Stimulated activated CD8-positive, alpha-beta memory T cell treated with anti-CD3 and anti-CD28 coated beads, Interleukin-12 subunit alpha, Interleukin-12 subunit beta, amount 100 ng/mL, for 4 hours (primary cell): ENCODE measurements around the gene SMIM36.
"Not testable (repeated sequence)": the region's sequence is repeated elsewhere in the genome, so short reads cannot be mapped to it uniquely, and the experiment has no call there.

ENCODE experiments used
- DNase-seq: peaks from one replicate; pipeline ENCODE4 v3.0.0-alpha.2; 2020; ENCODE audit warnings: low read depth

SMIM36 gene

DNA sequence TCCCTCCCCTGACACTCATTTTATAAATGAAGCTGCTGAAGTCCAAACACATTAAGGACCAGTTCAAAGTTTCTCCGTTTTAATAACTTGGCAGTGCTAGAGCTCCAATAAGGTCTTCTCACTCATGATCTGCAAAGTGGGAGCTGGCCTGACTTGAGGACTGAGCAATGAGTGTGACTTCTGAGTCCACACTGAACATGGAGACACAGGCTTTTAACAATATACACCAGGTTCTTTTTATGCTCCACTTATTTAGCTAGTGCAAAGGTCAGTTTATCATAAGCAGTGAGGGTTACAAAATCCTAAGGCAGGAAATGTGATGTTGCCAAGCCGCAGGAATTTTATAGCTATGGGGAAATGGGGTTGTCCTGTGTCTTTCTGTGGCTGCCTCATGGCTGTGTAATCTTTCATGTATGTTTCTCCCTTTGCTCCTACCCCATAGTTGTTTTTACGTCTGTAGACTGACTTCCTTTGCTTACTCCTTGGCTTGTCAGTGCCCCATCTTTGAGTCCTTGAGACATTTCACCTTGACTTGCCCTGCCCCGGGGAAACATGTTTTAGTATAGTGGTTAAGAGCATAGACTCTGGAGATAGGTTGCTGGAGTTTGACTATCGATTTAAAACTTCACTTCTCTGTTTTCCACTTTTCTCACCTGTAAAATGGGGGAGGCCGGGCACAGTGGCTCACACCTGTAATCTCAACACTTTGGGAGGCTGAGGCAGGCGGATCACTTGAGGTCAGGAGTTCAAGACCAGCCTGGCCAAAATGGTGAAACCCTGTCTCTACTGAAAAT lies 77.4 kb downstream of the SMIM36 start:
- DNase-seq = no peak

DNA sequence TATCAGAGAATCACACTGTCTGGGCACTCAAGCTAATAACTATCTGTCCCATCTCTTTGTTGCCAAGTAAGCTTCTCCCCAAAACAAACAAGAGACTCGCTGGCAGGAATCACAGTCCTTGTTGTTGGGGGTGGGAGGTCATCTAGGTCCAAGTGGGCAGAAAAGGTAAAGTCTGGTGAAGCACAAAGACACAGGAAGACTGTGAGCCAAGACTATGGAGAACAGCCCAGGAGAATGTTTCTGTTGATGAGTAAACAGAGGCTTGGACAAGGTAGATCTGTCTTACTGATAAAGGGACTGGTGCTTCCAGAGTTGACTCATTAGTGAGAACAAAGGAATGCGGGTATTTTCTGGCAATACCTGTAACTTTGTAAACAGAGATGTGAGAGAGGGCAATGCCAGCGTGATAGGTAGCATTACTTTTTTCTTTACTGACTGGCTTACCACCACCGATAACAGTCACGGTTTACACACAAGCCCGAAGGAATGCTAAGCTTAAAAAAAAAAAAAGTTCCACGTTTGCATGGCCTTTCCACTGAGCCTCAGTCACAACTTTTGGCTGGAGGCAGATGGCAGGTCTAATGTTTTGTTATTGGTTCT lies 78.1 kb downstream of the SMIM36 start:
- DNase-seq = no peak

DNA sequence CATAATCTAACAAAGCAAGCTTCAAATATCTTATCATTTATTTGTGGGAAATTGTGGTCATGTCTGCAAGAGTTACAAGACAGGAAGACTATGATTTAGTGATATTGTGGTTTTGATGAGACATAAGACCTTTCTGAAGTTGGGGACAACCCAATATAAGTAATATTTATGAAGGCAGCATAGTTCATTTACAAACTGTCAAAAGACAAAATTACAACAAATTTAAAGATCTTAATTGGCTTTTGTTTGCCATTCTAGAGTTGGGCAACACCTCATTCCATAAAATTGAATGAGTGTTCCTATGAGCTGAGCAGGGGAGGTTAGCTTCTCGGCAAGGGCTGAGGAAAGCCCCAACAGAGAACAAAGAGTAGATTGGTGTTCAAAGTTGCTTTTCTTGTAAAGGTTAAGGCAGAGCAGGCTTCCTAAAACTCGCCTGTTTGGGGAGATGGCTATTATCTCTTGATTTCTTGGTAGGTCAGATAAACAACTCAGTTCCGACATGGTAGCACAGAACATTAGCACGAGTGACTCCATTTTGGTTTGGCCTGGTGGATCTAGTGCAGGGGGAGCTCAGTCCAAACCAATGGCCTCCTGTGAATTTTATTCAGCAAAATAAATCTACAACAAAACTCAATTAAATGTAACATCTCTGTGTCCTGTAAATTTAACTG lies 78.8 kb downstream of the SMIM36 start:
- DNase-seq = no peak

DNA sequence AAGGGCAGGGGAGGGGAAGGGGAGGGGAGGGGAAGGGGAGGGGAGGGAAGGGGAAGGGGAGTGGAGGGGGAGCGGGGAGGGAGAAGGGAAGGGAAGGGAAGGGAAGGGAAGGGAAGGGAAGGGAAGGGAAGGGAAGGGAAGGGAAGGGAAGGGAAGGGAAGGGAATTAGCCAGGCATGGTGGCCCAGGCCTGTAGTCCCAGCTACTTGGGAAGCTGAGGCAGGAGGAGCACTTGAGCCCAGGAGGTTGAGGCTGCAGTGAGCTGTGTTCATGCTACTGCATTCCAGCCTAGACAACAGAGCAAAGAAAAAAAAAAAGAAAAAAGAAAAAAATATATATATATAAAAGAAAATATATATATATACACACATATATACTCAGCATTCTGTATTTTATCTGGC lies 79.3 kb downstream of the SMIM36 start:
- DNase-seq = not testable (repeated sequence)

- DNase-seq = no peak
These were observed 80.5 kb downstream of the SMIM36 start for GRCh38 chr17:55430541-55431288.

- DNase-seq = no peak
These were observed 83.7 kb downstream of the SMIM36 start for GRCh38 chr17:55427587-55427882.

- DNase-seq = no peak
These were observed 84.2 kb downstream of the SMIM36 start for GRCh38 chr17:55426851-55427586.

GRCh38 chr17:55424893-55425540 lies 86.2 kb downstream of the SMIM36 start:
- no peak for DNase-seq

DNA sequence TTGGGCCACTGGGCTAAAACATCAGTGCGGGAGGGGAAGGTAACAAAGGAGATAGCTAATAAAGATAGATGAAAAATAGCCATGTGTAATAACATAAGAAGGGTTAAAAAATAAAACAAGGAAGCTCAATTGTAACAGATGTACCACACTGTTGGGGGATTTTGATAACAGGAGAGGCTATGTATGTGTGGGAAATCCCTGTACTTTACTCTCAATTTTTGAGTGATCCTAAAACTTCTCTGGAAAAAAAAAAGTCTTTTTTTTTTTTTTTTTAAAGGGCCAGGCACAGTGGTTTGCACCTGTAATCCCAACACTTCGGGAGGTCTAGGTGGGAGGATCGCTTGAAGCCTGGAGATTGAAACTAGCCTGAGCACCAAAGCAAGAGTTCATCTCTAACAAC lies 87.7 kb downstream of the SMIM36 start:
- DNase-seq = no peak

- not testable (repeated sequence) for DNase-seq
These were observed 88.5 kb downstream of the SMIM36 start for GRCh38 chr17:55422828-55423164.

- DNase-seq = peak; percentile 10
These were observed 89.9 kb downstream of the SMIM36 start, which contains the start of gene MMD for GRCh38 chr17:55421179-55421934. Gene MMD (minus strand): TSS chr17:55421835. CDS start chr17:55421695, 140 bp downstream.

DNA sequence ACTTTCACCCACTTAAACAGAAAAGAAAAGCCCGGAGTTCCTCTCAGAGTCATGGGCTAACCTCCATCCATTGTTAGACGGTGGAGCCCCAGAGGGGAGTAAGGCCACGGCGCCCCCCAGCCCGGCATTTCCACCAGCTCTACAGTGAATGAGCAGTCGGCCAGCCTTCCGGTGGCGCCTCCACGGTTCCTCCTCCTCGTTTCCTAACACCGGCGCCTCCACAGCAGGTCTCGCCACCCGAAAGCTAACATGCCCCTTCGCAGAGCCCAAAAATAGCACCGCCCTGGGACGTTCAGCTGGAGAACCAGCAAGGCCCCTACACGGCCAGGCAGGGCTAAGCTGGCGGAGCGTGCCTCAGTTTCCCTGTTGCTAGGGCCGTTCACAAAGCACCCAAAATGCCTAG lies 90.5 kb downstream of the SMIM36 start:
- DNase-seq = peak; percentile 19

GRCh38 chr17:55420067-55420775 lies 91.0 kb downstream of the SMIM36 start:
- no peak for DNase-seq

- DNase-seq = no peak
These were observed 92.6 kb downstream of the SMIM36 start for GRCh38 chr17:55418369-55419268.

DNA sequence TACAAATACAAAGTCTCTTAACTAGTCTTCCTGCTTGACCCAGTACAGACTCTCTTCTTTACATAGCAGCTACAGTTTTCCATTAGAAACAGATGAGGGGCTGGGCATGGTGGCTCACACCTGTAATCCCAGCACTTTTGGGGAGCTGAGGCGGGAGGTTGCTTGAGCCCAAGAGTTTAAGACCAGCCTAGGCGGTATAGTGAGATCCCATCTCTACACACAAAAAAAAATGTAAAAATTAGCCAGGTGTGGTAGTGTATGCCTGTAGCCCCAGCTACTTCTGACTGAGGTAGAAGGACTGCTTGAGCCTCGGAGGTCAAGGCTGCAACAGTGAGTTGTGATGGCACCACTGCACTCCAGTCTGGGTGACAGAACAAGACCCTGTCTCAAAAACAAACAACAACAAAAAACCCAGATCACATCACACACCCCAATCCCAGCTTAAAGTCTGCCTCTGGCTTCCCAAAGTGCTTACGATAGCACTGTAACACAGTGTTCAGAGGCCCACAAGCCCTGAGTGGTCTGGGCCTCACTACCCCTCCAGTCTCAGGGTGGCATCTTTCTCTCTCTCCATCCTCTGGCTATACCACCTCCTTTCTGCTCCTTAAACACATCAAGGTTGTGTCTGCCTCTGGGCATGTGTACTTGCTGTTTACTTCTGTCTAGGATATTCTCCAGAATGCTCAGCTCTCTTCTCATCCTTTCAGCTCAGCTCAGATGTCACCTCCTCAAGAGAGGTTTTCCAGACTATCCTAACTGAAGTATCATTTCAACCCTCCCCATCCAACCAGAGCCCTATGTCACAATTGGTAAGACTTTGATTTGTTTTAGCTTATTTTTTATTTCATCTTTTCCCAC lies 93.6 kb downstream of the SMIM36 start:
- DNase-seq = no peak

DNA sequence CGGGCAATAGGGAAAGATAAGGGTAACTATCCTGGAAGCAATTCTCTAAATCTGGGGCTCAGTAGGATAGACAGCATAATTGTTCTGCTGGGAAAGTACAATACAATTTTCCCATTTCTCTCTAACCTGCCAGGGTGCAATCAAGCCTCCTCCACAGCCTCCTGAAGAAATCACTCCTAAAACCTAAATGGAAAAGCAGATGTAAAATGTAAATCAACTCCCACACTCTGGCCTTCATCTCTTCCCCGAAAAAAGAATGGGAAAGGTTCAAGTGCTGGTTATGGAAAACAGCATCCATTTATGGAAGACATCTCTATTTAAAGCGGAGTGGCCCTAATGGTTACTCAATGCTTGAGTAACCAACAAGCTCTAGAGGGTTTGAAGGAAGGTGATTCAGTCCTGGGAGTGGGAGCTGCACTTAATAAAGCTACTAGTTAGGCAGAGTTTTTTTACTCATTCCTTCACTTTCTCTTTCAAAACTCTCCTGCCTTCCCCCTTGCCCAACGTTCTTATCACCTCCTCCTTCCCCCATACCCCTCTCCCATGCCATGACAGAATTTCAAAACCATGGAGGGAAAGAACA lies 94.7 kb downstream of the SMIM36 start:
- no peak for DNase-seq

GRCh38 chr17:55416000-55416399 lies 95.3 kb downstream of the SMIM36 start:
- DNase-seq = no peak

DNA sequence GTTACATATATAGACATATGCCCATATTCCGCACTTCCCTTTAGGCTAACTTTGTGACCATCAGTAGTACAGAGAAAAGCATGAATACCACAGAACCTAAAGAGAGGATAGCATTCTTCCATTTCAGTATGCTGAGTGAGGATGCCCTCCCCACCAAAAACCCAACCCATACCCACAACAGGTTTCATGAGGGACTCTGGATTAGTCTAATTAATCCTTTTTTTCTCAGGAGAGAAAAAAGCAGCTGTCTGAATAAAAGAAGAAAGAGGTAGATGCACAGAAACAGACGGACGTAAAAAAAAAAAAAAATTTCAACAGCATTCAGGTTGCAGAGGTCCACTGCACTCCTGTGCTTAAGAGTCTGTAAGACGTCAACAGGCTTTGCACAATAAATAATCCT lies 96.3 kb downstream of the SMIM36 start:
- DNase-seq = no peak
